Measurements from ENCODE around the gene FTL.

- TF ChIP-seq, protein P1, sequence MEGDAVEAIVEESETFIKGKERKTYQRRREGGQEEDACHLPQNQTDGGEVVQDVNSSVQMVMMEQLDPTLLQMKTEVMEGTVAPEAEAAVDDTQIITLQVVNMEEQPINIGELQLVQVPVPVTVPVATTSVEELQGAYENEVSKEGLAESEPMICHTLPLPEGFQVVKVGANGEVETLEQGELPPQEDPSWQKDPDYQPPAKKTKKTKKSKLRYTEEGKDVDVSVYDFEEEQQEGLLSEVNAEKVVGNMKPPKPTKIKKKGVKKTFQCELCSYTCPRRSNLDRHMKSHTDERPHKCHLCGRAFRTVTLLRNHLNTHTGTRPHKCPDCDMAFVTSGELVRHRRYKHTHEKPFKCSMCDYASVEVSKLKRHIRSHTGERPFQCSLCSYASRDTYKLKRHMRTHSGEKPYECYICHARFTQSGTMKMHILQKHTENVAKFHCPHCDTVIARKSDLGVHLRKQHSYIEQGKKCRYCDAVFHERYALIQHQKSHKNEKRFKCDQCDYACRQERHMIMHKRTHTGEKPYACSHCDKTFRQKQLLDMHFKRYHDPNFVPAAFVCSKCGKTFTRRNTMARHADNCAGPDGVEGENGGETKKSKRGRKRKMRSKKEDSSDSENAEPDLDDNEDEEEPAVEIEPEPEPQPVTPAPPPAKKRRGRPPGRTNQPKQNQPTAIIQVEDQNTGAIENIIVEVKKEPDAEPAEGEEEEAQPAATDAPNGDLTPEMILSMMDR (IDR thresholded peaks at IDR 0.05; ENCODE audit: extremely low read depth in 1 of 2, insufficient read depth in 1 of 2, low read depth in 1 of 2, low read length in 2 of 2), result no peak
- no peak for TF ChIP-seq EZH2 (IDR thresholded peaks at IDR 0.05; ENCODE audit: borderline replicate concordance, low read depth, low read length, severe bottlenecking)
- no peak for TF ChIP-seq POLR2AphosphoS5 (IDR thresholded peaks at IDR 0.05; ENCODE audit: insufficient read depth, low read depth, low read length)
- TF ChIP-seq POLR2A (IDR thresholded peaks at IDR 0.05; ENCODE audit: low read depth, low read length), result no peak
- TF ChIP-seq, protein P2, sequence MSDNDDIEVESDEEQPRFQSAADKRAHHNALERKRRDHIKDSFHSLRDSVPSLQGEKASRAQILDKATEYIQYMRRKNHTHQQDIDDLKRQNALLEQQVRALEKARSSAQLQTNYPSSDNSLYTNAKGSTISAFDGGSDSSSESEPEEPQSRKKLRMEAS (IDR thresholded peaks at IDR 0.05; ENCODE audit: insufficient read depth, insufficient read length), result no peak
Measured at GRCh38 chr19:49014870-49015255, 49.8 kb downstream of the FTL start.
